ENCODE results near the gene EGFR.

EGFR gene

GRCh38 chr7:55070854-55071253, 52.0 kb downstream of the EGFR start:
- no peak overlapping the region for H3K27ac ChIP-seq
- no peak for TF ChIP-seq ZFX (IDR thresholded peaks at IDR 0.05)
- TF ChIP-seq, protein P1, sequence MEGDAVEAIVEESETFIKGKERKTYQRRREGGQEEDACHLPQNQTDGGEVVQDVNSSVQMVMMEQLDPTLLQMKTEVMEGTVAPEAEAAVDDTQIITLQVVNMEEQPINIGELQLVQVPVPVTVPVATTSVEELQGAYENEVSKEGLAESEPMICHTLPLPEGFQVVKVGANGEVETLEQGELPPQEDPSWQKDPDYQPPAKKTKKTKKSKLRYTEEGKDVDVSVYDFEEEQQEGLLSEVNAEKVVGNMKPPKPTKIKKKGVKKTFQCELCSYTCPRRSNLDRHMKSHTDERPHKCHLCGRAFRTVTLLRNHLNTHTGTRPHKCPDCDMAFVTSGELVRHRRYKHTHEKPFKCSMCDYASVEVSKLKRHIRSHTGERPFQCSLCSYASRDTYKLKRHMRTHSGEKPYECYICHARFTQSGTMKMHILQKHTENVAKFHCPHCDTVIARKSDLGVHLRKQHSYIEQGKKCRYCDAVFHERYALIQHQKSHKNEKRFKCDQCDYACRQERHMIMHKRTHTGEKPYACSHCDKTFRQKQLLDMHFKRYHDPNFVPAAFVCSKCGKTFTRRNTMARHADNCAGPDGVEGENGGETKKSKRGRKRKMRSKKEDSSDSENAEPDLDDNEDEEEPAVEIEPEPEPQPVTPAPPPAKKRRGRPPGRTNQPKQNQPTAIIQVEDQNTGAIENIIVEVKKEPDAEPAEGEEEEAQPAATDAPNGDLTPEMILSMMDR (conservative IDR thresholded peaks at IDR 0.05), result no peak

DNA sequence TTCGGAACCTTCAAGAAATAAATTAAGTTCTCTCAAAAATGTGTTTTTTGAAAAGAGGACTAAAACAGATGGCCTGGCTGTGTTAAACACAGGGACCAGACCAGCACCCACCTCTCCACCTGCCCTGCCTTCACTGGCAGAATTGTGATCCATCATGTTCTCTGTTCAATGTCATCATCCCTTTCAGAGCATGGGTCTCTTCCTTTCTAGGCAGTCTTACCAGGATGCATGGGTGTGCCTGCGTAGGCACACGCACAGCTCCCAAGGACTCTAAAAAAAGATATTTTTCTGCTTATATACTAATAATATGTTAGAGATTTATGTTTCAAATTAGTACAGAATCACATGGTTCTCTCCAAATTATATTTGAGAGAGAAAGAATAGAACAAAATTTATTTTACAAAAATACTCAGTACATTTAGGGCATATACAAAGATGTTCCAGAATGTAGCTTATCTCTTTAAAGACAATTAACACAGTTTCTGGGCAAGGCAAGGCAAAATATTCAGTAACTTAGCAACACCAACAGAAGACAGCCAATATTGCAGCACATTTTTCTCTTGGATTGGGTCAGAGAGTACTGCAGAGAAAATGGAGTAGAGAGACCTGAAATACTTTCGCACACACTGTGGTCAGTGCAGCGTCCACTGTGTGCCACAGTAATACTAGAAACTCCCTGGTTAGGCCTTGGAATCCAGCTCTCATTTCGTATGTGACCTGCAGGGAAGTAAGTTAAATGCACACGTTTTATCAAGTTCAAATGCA, 52.8 kb downstream of the EGFR start:
- H3K27ac ChIP-seq, result no peak overlapping the region; the same call in 1 of the 2 replicates
- TF ChIP-seq, protein P1 (conservative IDR thresholded peaks at IDR 0.05), result no peak
- no peak for TF ChIP-seq ZFX (IDR thresholded peaks at IDR 0.05)

GRCh38 chr7:55072251-55072650, 53.4 kb downstream of the EGFR start:
- H3K27ac ChIP-seq, result peak overlapping the region; percentile 19
- TF ChIP-seq ZFX (IDR thresholded peaks at IDR 0.05), result no peak
- TF ChIP-seq, protein P1 (conservative IDR thresholded peaks at IDR 0.05), result no peak

- no peak overlapping the region; the same call in 1 of the 2 replicates for H3K27ac ChIP-seq
- TF ChIP-seq, protein P1 (conservative IDR thresholded peaks at IDR 0.05), result no peak
- no peak for TF ChIP-seq ZFX (IDR thresholded peaks at IDR 0.05)
Measured at GRCh38 chr7:55073051-55073511, 54.3 kb downstream of the EGFR start.

DNA sequence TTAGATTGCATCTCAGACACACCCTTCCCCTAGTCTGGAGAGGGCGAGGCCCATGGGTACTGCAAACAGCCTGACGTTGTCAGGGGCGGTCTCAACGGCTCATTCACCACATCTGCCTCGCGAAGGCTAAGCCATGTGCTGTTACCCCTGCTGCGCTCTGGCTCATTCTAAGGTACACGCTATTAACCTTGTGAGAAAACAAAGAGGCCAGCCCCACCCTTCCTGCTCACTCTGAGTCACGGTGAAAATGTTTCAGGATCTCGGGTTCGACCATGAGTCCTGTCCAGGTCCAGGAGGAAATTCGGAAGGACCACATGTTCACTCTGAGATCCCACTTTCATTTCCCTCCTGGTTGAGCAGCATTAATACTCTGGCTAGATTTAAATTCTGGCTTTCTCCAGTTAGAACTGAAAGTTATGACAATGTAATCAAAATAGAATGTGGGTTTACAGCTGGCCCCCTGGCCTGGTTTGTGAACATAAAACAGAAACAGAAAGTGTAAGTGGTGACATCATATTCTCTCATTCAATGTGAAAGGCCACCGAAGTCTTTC, 55.2 kb downstream of the EGFR start:
- peak overlapping the region; percentile 58 for H3K27ac ChIP-seq
- TF ChIP-seq ZFX (IDR thresholded peaks at IDR 0.05), result no peak
- TF ChIP-seq, protein P1 (conservative IDR thresholded peaks at IDR 0.05), result no peak

DNA sequence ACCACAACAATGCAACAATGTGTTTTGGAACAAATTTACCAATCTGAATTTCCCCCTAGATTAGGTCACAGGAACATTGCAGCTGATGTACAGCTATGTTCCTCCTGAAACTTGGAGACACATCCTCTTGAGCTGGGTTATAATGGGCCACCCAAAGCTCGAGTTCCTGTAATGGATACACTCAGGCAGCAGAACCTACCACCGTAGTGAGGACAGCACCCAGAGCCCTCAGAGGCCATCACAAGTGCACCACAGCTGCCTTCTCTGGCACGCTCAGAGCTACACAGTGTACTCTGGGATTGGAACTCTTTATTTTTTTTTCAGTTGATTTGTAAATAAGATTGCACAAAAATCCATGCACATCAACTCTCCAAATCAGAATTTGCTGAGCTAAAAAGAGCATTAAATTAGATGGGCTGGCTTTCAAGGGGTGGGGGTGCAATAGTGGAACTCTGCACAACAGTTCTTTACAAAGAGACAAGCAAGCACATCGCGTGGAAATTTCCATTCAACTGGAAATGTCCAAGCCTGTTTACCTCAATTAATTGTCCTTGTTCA, 56.7 kb downstream of the EGFR start:
- peak overlapping the region; percentile 75 for H3K27ac ChIP-seq
- no peak for TF ChIP-seq ZFX (IDR thresholded peaks at IDR 0.05)
- TF ChIP-seq, protein P1 (conservative IDR thresholded peaks at IDR 0.05), result no peak

Data from C4-2B (cell line).